Stimulated activated naive CD4-positive, alpha-beta T cell treated with Interleukin-2 at 50 U/mL for 16 hours (primary cell): ENCODE results near the gene C1QTNF1.
"Not testable (repeated sequence)": the region's sequence is repeated elsewhere in the genome, so short reads cannot be mapped to it uniquely, and the experiment has no call there.

Source experiments
- DNase-seq: peaks from one replicate; lab custom pipeline; 2025; lab: John Stamatoyannopoulos, UW

The C1QTNF1 gene

GRCh38 chr17:79024901-79025737 lies 1.1 kb downstream of the C1QTNF1 start:
- no peak for DNase-seq

GRCh38 chr17:79026376-79027273 lies 2.7 kb downstream of the C1QTNF1 start:
- DNase-seq, result no peak

GRCh38 chr17:79027274-79027924 lies 3.4 kb downstream of the C1QTNF1 start:
- DNase-seq, result no peak

- DNase-seq, result no peak
These were observed 4.0 kb downstream of the C1QTNF1 start for GRCh38 chr17:79027925-79028491.

GRCh38 chr17:79028496-79029326 lies 4.7 kb downstream of the C1QTNF1 start:
- no peak for DNase-seq

GRCh38 chr17:79029327-79030009 lies 5.5 kb downstream of the C1QTNF1 start:
- no peak for DNase-seq

GRCh38 chr17:79030636-79031035 lies 6.7 kb downstream of the C1QTNF1 start:
- not testable (repeated sequence) for DNase-seq

- no peak for DNase-seq
These were observed 8.3 kb downstream of the C1QTNF1 start for GRCh38 chr17:79031996-79032875.

GRCh38 chr17:79033046-79033616 lies 9.2 kb downstream of the C1QTNF1 start:
- DNase-seq, result no peak

- no peak for DNase-seq
These were observed 10.0 kb downstream of the C1QTNF1 start for GRCh38 chr17:79033741-79034501.

- no peak for DNase-seq
These were observed 11.0 kb downstream of the C1QTNF1 start for GRCh38 chr17:79034931-79035485.

- no peak for DNase-seq
These were observed 11.7 kb downstream of the C1QTNF1 start for GRCh38 chr17:79035686-79036085.

- DNase-seq, result no peak
These were observed 12.2 kb downstream of the C1QTNF1 start for GRCh38 chr17:79036181-79036580.

- DNase-seq, result no peak
These were observed 12.6 kb downstream of the C1QTNF1 start for GRCh38 chr17:79036596-79036995.

- no peak for DNase-seq
These were observed 14.7 kb downstream of the C1QTNF1 start for GRCh38 chr17:79038545-79039135.

- no peak for DNase-seq
These were observed 15.2 kb downstream of the C1QTNF1 start for GRCh38 chr17:79039171-79039570.

GRCh38 chr17:79039886-79040285 lies 15.9 kb downstream of the C1QTNF1 start:
- no peak for DNase-seq
